HEK293T (cell line): ENCODE results near the gene LMOD1.
"Not testable (repeated sequence)": the region's sequence is repeated elsewhere in the genome, so short reads cannot be mapped to it uniquely, and the experiment has no call there.

Experiments used
- CTCF ChIA-PET: fragments of 350-600 bp; formaldehyde crosslinking; extraction: SDS; loops from one replicate; lab custom pipeline; 2021; ENCODE audit warnings: antibody characterized with exemption, inconsistent platforms; lab: Yijun Ruan, JAX
- POLR2A ChIA-PET: fragments of 350-600 bp; formaldehyde crosslinking; extraction: SDS; loops from one replicate; lab custom pipeline; 2020; ENCODE audit warnings: antibody characterized with exemption, inconsistent platforms; lab: Yijun Ruan, JAX
- DNase-seq: peaks from one replicate; pipeline ENCODE4 v3.0.0; 2012; ENCODE audit warnings: mixed read lengths; ENCODE audit errors: extremely low spot score
- ARNT ChIP-seq: fragments of 450-650 bp; IDR thresholded peaks from 2 replicates; pipeline ENCODE4 v1.6.1; 2017; ENCODE audit warnings: mild to moderate bottlenecking
- BHLHE40 ChIP-seq: fragments of 450-650 bp; IDR thresholded peaks from 2 replicates; pipeline ENCODE4 v1.6.1; 2016; ENCODE audit warnings: mild to moderate bottlenecking, moderate library complexity, borderline replicate concordance
- CTBP1 ChIP-seq: fragments of 450-650 bp; IDR thresholded peaks from 2 replicates; pipeline ENCODE4 v1.6.1; 2016; ENCODE audit warnings: borderline replicate concordance
- ELF4 ChIP-seq: fragments of 450-650 bp; IDR thresholded peaks from 2 replicates; pipeline ENCODE4 v1.6.1; 2017; ENCODE audit warnings: antibody characterized with exemption
- FOXA1 ChIP-seq: fragments of 450-650 bp; IDR thresholded peaks from 2 replicates; pipeline ENCODE4 v1.6.1; 2016; ENCODE audit warnings: mild to moderate bottlenecking
- FOXK2 ChIP-seq: fragments of 450-650 bp; IDR thresholded peaks from 2 replicates; pipeline ENCODE4 v1.6.1; 2016; ENCODE audit warnings: mild to moderate bottlenecking
- FOXM1 ChIP-seq: fragments of 450-650 bp; IDR thresholded peaks from 2 replicates; pipeline ENCODE4 v1.6.1; 2017; ENCODE audit warnings: mild to moderate bottlenecking, borderline replicate concordance
- HDGF ChIP-seq: fragments of 450-650 bp; IDR thresholded peaks from 2 replicates; pipeline ENCODE4 v1.6.1; 2017; ENCODE audit warnings: antibody characterized with exemption, borderline replicate concordance
- L3MBTL2 ChIP-seq: fragments of 450-650 bp; conservative IDR thresholded peaks from 2 replicates; pipeline ENCODE4 v1.6.1; 2016; ENCODE audit warnings: mild to moderate bottlenecking
- LEF1 ChIP-seq: fragments of 450-650 bp; IDR thresholded peaks from 2 replicates; pipeline ENCODE4 v1.6.1; 2017; ENCODE audit warnings: mild to moderate bottlenecking, borderline replicate concordance
- NFRKB ChIP-seq: fragments of 450-650 bp; IDR thresholded peaks from 2 replicates; pipeline ENCODE4 v1.6.1; 2016; ENCODE audit warnings: mild to moderate bottlenecking, moderate library complexity
- SP1 ChIP-seq: fragments of 450-650 bp; IDR thresholded peaks from 2 replicates; pipeline ENCODE4 v1.6.1; 2017
- SUZ12 ChIP-seq: fragments of 450-650 bp; IDR thresholded peaks from 2 replicates; pipeline ENCODE4 v1.6.1; 2016; ENCODE audit warnings: mild to moderate bottlenecking
- TARDBP ChIP-seq: fragments of 450-650 bp; IDR thresholded peaks from 2 replicates; pipeline ENCODE4 v1.6.1; 2016
- ZNF384 ChIP-seq: fragments of 450-650 bp; IDR thresholded peaks from 2 replicates; pipeline ENCODE4 v1.6.1; 2016
- TF ChIP-seq, protein P1 (sequence below): fragments of 450-650 bp; IDR thresholded peaks from 2 replicates; pipeline ENCODE4 v1.6.1; 2016

Gene LMOD1

DNA sequence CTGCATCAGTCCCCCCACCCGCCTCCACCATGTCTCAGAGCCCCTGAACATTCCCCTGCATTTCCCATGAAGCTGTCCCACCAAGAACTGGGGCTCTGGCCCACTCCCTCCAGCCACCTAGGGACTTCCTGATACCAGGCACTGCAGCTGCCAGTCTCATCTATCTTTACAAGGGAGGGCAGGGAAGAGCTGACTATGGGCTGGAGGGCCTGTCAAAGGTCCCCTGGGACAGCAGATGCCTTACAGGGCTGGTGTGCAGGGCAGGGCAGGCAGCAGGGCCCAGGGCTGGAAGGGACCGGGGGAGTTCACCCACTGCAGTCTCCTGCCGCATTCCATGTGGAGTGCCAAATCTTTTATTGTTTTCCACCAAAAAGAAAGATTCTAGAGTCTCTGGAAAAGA is 40.0 kb downstream of the LMOD1 start:
- DNase-seq: no peak
- ChIA-PET POLR2A (no interaction called here), CTCF (interaction anchor here (4.5 kb wide), 1 partner anchor 10 kb away, joined by 14 read pairs; no protein-coding TSS in a partner anchor)
- no peak for TF ChIP-seq ARNT
- TF ChIP-seq L3MBTL2: no peak
- TF ChIP-seq SP1: no peak
- TF ChIP-seq CTBP1: no peak

DNA sequence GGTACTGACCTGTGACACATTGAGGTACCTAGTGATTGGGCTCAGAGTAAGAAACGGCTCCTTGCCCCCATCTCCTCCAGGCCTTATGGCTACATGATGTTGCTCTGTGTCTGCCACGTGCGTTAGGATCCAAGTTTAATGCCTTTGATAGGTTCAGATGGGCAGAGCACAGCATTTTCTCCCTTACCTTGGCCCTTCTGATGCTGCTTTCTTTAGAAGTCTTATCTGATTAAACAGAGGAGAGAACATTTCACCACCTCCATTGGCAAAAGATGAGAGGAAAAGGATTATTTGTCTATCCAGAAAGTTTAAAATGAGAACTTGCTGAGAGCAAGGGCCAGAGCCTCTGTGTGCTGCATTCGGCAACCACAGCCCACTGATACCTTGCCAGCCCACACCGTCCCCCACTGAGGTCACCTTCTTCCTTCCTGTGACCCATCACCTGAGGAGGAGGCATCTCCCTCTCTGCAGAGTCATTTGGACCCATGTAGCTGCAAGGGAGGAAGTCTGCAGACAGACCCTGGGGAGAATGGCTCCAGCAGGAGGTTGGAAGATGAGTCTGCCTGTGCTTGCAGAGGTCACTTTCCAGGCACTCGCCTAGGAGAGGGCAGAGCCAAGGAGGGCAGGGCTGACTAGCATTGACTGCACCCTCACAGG is 41.0 kb downstream of the LMOD1 start:
- TF ChIP-seq L3MBTL2: no peak
- TF ChIP-seq FOXA1: no peak
- no peak for TF ChIP-seq ELF4
- no peak for TF ChIP-seq LEF1
- no peak for TF ChIP-seq SP1
- no peak for TF ChIP-seq FOXK2
- no peak for TF ChIP-seq ZNF384
- TF ChIP-seq SUZ12: no peak
- no peak for TF ChIP-seq HDGF
- no peak for TF ChIP-seq BHLHE40
- TF ChIP-seq CTBP1: no peak
- no peak for TF ChIP-seq FOXM1
- no peak for TF ChIP-seq ARNT
- TF ChIP-seq, protein P1, sequence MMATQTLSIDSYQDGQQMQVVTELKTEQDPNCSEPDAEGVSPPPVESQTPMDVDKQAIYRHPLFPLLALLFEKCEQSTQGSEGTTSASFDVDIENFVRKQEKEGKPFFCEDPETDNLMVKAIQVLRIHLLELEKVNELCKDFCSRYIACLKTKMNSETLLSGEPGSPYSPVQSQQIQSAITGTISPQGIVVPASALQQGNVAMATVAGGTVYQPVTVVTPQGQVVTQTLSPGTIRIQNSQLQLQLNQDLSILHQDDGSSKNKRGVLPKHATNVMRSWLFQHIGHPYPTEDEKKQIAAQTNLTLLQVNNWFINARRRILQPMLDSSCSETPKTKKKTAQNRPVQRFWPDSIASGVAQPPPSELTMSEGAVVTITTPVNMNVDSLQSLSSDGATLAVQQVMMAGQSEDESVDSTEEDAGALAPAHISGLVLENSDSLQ: no peak
- no peak for TF ChIP-seq TARDBP
- no peak for TF ChIP-seq NFRKB
- POLR2A ChIA-PET: no interaction called here
- DNase-seq: no peak
- CTCF ChIA-PET: interaction anchor here (4.5 kb wide), 1 partner anchor 9 kb away, joined by 14 read pairs; no protein-coding TSS in a partner anchor

DNA sequence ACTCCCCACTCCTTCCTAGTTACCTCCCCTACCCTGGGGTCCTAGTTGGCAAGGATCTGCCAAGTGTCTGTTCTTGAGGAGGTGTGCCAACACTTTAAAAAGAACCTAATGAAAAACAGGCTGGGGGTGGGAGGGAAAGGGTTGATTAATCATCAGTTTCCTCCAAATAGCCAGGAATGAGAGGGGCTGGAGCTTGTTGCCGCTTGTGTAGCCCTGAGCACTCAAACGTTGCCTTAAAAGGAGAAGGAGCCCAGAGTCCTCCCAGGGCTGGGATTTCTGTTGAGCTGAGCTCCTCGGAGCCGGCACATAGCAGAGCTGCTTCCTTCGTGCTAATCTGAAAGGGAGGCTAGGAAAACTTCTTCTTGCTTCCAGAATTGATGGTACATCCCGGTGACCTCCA is 41.8 kb downstream of the LMOD1 start:
- POLR2A ChIA-PET: no interaction called here
- no peak for DNase-seq
- CTCF ChIA-PET: interaction anchor here (1.0 kb wide), 1 partner anchor 9 kb away, joined by 4 read pairs; no protein-coding TSS in a partner anchor
- no peak for TF ChIP-seq NFRKB
- no peak for TF ChIP-seq HDGF
- TF ChIP-seq TARDBP: no peak
- TF ChIP-seq ZNF384: no peak
- TF ChIP-seq SP1: no peak
- TF ChIP-seq BHLHE40: no peak
- TF ChIP-seq, protein P1: no peak

DNA sequence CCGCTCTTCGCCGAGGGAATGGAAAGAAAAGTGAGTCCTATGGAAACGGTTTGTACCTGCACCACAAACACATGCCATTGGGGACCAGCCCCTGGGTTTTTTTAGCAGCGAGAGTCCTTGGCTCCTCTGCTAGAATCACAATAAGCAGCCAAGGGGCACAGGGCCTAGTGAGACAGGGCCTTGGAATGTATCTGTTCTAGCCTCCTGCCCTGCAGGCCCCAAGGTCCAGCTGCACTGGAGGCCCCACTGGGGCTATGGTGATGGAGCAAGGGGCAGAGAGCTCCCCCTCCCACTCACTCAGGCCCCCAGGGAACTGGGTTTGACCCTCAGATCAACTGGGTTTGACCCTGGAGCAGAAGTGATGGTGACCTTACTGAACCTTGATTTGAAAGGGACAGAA is 43.2 kb downstream of the LMOD1 start:
- ChIA-PET CTCF (no interaction called here), POLR2A (interaction anchor here (0.7 kb wide), 1 partner anchor 9 kb away, joined by 3 read pairs; no protein-coding TSS in a partner anchor)
- TF ChIP-seq CTBP1: no peak
- no peak for TF ChIP-seq ZNF384
- TF ChIP-seq, protein P1: no peak
- no peak for DNase-seq

DNA sequence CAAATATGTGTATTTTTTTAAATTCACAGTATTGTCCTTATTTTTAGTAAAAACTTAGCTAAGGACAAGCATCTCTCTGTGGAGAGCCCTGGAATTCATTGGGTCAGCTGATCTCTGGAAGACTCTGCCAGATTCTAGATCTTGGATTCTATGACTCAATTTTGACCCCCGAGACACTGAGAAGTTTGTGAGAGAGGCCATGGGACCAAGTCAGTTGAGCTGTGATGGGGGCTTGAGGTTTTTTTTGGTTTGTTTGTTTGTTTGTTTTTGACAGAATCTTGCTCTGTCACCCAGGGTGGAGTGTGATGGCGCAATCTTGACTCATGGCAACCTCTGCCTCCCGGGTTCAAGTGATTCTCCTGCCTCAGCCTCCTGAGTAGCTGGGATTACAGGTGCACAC is 44.1 kb downstream of the LMOD1 start:
- POLR2A ChIA-PET: no interaction called here

DNA sequence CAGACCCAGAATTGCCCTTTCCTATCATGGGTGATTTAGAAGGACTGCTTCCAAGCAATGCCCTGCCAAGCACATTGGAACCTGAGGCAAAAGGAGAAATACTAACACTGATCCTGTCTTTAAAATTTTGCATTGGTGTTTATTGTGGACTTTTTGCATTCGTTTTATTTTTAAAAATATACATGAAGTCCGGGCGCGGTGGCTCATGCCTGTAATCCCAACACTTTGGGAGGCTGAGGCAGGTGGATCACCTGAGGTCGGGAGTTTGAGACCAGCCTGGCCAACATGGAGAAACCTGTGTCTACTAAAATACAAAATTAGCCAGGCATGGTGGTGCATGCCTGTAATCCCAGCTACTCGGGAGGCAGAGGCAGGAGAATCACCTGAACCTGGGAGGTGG is 45.3 kb downstream of the LMOD1 start:
- DNase-seq, CTCF ChIA-PET, POLR2A ChIA-PET: not testable (repeated sequence)

More for the DNA sequence above, 44.1 kb downstream of the LMOD1 start:
- CTCF ChIA-PET: no interaction called here
- DNase-seq: no peak
- TF ChIP-seq BHLHE40: no peak
- no peak for TF ChIP-seq TARDBP
- TF ChIP-seq SP1: no peak

DNA sequence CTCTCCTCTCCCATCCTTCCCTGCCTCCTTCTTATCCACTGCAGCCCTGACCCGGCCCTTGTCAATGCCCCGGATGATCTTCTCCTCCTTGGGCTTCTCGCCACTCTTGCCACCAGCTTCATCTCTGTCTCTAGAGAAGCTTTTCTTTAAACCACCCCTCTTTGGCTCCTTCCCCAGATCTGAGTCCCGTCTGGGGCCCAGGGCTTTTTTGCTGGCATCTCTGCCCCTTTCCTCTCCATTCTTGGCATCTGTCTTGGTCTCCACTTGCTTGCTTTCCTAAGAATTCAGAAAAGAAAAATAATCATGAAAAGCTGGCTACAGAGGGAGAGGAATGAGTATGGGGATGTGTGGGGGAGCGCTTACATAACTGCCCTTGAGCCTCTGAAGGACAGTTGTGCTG is 45.9 kb downstream of the LMOD1 start:
- TF ChIP-seq NFRKB (no peak), SUZ12 (no peak), ZNF384 (no peak), FOXM1 (no peak), CTBP1 (no peak), ARNT (no peak), L3MBTL2 (no peak), TARDBP (no peak), BHLHE40 (no peak), FOXK2 (no peak), ELF4 (no peak), FOXA1 (no peak), HDGF (no peak), LEF1 (no peak), SP1 (no peak)
- TF ChIP-seq, protein P1: no peak
- CTCF ChIA-PET: no interaction called here
- no peak for DNase-seq
- POLR2A ChIA-PET: no interaction called here
